Fibroblast of skin of back (primary cell): Measurements from ENCODE around the gene UBA52.
"Not testable (repeated sequence)": the region's sequence is repeated elsewhere in the genome, so short reads cannot be mapped to it uniquely, and the experiment has no call there.

Experiments used
- DNase-seq: peaks from one replicate; pipeline ENCODE4 v3.0.0-alpha.2; 2013

The UBA52 gene

GRCh38 chr19:18593367-18594095, 21.9 kb downstream of the UBA52 start:
- DNase-seq = no peak

GRCh38 chr19:18594096-18594823, 22.6 kb downstream of the UBA52 start:
- DNase-seq = peak; percentile 68

- no peak for DNase-seq
These were observed 23.2 kb downstream of the UBA52 start for GRCh38 chr19:18594824-18595373.

DNA sequence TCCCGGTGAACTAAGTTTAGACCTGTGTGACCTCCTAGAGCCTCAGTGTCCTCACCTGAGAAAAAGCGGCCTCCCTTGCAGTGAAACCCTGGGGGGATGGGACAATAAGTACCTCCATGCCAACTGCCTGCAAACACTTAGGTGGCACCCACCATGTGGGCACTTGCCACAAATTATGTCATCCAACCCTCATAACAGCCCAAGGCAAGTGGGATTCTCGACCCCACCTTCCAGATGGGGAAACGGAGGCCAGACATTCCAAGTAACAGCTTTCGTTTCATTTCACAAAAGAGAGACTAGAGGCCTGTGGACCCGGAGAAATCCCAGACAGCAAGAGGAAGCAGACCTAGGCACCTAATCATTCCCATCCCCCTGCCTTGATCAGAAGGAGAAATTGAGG, 23.8 kb downstream of the UBA52 start:
- no peak for DNase-seq

DNA sequence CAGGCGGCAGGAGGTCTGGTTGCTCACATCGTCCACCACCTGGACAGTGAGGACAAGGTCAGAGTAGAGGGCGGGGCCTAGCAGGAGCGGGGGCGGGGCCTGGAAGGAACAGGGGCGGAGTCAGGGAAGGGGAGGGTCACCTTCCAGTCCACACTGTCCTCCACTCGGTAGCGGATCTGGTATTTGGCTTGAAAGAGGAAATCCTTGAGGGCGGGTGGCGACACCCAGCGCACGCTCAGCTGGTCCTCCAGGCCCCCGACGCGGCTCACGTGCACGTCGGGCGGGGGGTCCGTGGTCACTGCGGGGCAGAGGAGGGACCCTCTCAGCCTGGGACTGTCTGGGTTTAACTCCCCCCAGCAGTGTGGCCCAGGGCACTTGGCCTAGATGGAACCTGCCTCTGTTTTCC, 25.1 kb downstream of the UBA52 start:
- DNase-seq = peak; percentile 13

DNA sequence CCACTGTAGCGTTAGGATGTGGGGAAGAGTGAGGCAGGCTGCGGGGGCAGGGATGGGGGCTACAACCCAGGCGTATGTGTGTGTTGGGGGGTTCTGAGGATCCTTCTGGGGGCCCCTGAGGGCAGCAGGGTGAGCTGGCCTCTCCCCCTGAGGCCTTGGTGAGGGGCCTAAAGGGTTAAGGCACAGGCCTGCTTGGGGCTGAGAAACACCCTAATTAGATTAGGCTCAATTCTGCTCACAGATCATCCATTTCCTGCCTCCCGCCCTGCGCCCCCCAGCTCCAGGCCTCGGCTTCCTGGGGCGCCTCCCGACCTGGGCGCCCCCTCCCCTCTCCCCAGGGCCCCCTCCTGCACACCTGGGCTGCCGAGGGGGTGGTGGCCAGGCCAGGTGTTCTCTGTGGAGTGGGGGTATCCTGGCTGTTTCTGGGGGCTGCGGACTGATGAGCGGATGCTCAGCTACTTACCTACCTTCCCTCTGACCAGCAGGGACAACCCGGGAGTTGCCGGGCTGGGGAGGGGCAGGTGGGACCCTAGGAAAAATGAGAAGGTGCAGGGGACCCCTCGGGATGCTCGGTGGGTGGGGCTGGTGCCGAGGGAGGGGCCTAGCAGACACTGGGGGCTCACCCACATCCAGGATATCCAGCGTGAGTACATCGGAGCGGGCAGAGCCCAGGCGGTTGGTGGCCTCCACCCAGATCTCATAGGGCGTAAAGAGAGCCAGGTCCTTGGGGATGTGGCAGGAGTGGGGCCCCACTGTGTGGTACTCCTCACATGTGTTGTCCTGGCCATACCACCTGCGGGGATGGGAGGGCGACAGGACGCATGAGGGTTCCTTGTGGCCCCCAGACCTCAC, 26.4 kb downstream of the UBA52 start:
- no peak for DNase-seq

- DNase-seq = no peak
These were observed 27.8 kb downstream of the UBA52 start for GRCh38 chr19:18599485-18599884.

GRCh38 chr19:18600692-18601397, 29.2 kb downstream of the UBA52 start:
- not testable (repeated sequence) for DNase-seq

GRCh38 chr19:18601875-18602274, 30.2 kb downstream of the UBA52 start:
- no peak for DNase-seq

- peak; percentile 25 for DNase-seq
These were observed 31.7 kb downstream of the UBA52 start for GRCh38 chr19:18603255-18603957.

- no peak for DNase-seq
These were observed 32.5 kb downstream of the UBA52 start for GRCh38 chr19:18603958-18604819.

- no peak for DNase-seq
These were observed 33.1 kb downstream of the UBA52 start for GRCh38 chr19:18604820-18605159.

DNA sequence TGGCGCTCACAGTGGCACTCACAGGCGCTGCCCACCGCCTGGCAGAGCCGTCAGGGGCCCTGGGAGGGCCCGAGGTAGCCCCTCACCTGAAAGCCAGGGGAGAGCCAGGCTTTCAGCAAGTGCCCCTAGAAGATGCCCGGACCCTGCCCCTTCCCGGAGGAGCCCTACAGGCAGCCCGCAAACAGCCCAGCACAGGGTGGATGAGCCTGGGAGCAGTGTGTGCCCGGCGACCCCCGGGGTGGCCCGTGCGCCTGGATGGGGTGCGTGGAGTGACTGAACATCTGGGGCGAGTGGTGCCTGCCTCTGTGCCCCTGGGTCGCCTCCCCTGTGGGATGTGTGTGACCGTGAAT, 33.5 kb downstream of the UBA52 start:
- DNase-seq = no peak

DNA sequence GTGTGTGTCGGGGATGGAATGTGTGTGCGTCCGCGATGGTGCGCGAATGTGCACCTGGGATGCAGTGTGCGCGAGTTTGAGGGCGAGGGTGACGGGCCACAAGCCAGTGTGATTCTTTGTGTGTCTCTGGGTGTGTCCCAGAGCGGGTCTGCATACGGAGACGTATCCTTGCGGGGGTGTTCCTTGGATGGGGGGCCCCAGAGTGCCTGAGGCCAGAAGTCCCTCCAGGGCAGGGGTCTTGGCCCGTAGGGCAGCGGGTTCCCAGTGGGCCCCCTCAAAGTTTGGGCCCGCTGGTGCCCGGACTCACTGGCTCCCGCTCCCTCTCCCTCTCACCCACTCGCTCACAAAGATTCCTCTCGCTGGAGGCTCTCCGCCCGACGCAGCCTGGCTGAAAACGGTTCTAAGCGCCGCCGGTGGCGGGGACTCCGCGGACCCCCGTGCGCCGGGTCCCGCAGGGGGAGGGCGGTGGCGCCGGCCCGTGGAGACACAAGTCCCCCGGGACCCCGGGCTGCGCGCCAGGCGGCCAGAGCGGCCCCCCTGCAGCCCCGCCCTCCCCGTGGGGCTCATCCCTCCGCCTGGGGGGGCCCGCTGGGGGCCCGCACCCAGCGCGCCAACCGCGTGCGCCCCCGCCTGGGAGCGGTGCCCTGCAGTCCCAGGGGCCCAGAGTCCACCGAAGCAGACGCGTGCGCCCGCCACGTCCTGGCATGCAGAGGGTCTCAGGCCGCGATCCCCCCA, 34.1 kb downstream of the UBA52 start:
- no peak for DNase-seq

DNA sequence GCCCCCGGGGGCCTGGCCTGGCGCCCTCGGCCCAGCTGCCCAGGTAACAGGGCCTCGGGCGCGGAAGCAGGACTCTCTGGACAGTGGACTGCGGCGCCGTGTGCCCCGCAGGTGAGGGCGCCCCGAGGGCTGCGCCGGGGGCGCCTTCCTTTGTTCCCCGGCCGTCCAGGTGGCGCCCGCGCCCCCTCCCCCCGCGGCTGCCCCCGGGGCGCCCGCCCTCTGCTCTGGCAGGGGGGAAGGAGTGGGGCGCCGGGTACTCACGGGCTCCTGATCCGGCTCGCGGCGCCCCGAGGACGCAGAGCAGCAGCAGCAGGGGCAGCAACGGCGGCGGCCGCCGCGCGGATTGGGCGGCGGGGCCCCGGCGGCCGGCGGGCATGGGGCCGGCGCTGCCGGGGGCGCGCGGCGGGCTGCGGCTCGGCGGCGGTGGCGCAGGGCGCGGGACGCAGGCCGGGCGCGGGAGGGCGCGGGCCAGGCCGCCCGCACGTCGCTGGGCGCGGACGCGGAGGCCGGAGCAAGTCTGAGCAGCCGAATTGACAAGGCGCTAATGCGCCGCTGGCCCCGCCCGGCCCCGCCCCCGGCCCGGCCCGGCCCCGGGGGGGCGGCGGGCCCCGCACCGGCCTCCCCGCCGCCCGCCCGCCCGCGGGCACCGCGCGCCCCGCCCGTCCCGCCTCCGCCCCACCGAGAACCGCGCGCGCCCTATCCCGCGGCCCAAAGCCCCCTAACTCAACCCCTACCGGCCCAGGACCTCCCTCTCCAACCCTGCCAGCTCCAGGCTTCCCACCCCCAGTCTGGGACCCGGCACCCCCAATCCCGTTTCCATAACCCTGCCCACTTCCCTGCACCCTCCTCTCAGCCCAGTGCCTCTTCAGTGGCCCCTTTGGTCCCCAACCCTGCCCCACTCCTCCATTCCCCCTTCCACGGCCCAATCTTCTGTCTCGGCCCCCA, 34.9 kb downstream of the UBA52 start, which contains the start of gene CRLF1:
TSS of gene CRLF1 (minus strand) at position 519 of the 945 bp plus-strand sequence. CDS start at position 376, 143 bp downstream.
- DNase-seq = no peak

GRCh38 chr19:18607226-18608101, 35.8 kb downstream of the UBA52 start:
- DNase-seq = no peak

- no peak for DNase-seq
These were observed 36.6 kb downstream of the UBA52 start for GRCh38 chr19:18608102-18608804.
